Measurements from ENCODE around the gene MNAT1. TPM values are rescaled to one million over a fixed set of nuclear protein-coding genes. Genes with fewer than 3 reads are reported as not detected.

Gene MNAT1
- total and polyA plus RNA-seq, 9 of the 15 experiments (the other 6 are each of a cell fraction or from before 2014, with no cell fraction given), result 37.8 to 83.3 (median 60.4) TPM

- BruUV-seq (replicated peaks), result no TSS peak
- no peak for TF ChIP-seq POLR2A (conservative IDR thresholded peaks at IDR 0.05)
- TF ChIP-seq ZHX1 (conservative IDR thresholded peaks at IDR 0.05; ENCODE audit: low read length), result no peak
- no peak for TF ChIP-seq LARP7 (IDR thresholded peaks at IDR 0.05)
- TF ChIP-seq TARDBP (IDR thresholded peaks at IDR 0.05), result no peak
- TF ChIP-seq ZNF644 (tag; IDR thresholded peaks at IDR 0.05; ENCODE audit: low read depth), result no peak
- H4K20me1 ChIP-seq (replicated peaks; ENCODE audit: control insufficient read depth, insufficient read depth, low read length), result no peaks in the 10 kb centered on the region
- no peak overlapping the region for H3K4me2 ChIP-seq (ENCODE audit: insufficient read depth, low read length)
- no peaks in the 10 kb centered on the region for H3K4me1 ChIP-seq (replicated peaks in 1 of 2; ENCODE audit: control insufficient read depth in 2 of 2, insufficient read depth in 2 of 2, low read length in 2 of 2)
- no peaks in the 10 kb centered on the region for H3K9me3 ChIP-seq (replicated peaks; ENCODE audit: control insufficient read depth, insufficient read depth, low read depth, low read length)
- H3K9ac ChIP-seq (ENCODE audit: insufficient read depth in 1 of 2, low read depth in 2 of 2, low read length in 2 of 2), result no peak overlapping the region
- 67% methylated on average over 1 of the region's 1 CpG for WGBS (ENCODE audit: insufficient coverage, low coverage, missing lambda C conversion rate)
- FAIRE-seq (no peak), ATAC-seq (no peak), DNase-seq (ENCODE audit: extremely low read depth in 1 of 4, low spot score in 3 of 4) (no peak)
- intact Hi-C loops (cut with micrococcal nuclease) (no loop called here), in situ Hi-C loops (cut with MboI) (no loop called here)
- no peaks in the 10 kb centered on the region for H3K36me3 ChIP-seq (ENCODE audit: control insufficient read depth, insufficient read depth, low read length)
- no peaks in the 10 kb centered on the region for H3K27me3 ChIP-seq (ENCODE audit: control insufficient read depth in 2 of 2, insufficient read depth in 2 of 2, low read length in 2 of 2)
- no peak overlapping the region for H2AFZ ChIP-seq (ENCODE audit: low read depth, low read length)
- H3K4me3 ChIP-seq, result no peak overlapping the region
- H3K79me2 ChIP-seq (ENCODE audit: control insufficient read depth, insufficient read depth, low read length), result no peaks in the 10 kb centered on the region; the same call in 2 of the 3 replicates
- no peaks in the 10 kb centered on the region for H3K9me1 ChIP-seq (ENCODE audit: control insufficient read depth, insufficient read depth, low read length)
- no peak overlapping the region for H3K27ac ChIP-seq (ENCODE audit: extremely low read depth, low read depth, low read length)
- POLR2A ChIA-PET, result no interaction called here
- CTCF ChIA-PET (ENCODE audit: low intra/inter-chr PET ratio), result no interaction called here
Observed at GRCh38 chr14:60790850-60791249, 56.3 kb downstream of the MNAT1 start.

GRCh38 chr14:60796434-60796833 lies 61.9 kb downstream of the MNAT1 start:
- in situ Hi-C loops (cut with MboI) (no loop called here), intact Hi-C loops (cut with micrococcal nuclease) (no loop called here)
- Histone ChIP-seq H3K79me2 (ENCODE audit: control insufficient read depth, insufficient read depth, low read length) (no peaks in the 10 kb centered on the region), H3K4me1 (replicated peaks in 1 of 2; ENCODE audit: control insufficient read depth in 2 of 2, insufficient read depth in 2 of 2, low read length in 2 of 2) (no peaks in the 10 kb centered on the region), H3K36me3 (ENCODE audit: control insufficient read depth, insufficient read depth, low read length) (peaks cover 3% of the 10 kb centered on the region; the same call in 1 of the 3 replicates), H3K4me2 (ENCODE audit: insufficient read depth, low read length) (no peak overlapping the region), H3K27ac (ENCODE audit: extremely low read depth, low read depth, low read length) (no peak overlapping the region), H3K4me3 (no peak overlapping the region), H3K9me3 (replicated peaks; ENCODE audit: control insufficient read depth, insufficient read depth, low read depth, low read length) (no peaks in the 10 kb centered on the region), H3K9me1 (ENCODE audit: control insufficient read depth, insufficient read depth, low read length) (no peaks in the 10 kb centered on the region), H3K9ac (ENCODE audit: insufficient read depth in 1 of 2, low read depth in 2 of 2, low read length in 2 of 2) (no peak overlapping the region), H2AFZ (ENCODE audit: low read depth, low read length) (no peak overlapping the region), H3K27me3 (ENCODE audit: control insufficient read depth in 2 of 2, insufficient read depth in 2 of 2, low read length in 2 of 2) (no peaks in the 10 kb centered on the region), H4K20me1 (replicated peaks; ENCODE audit: control insufficient read depth, insufficient read depth, low read length) (no peaks in the 10 kb centered on the region)
- ATAC-seq (no peak), FAIRE-seq (no peak), DNase-seq (ENCODE audit: extremely low read depth in 1 of 4, low spot score in 3 of 4) (no peak)
- TF ChIP-seq ZKSCAN1 (IDR thresholded peaks at IDR 0.05; ENCODE audit: low read depth, low read length) (peak; percentile 55; the same call in 1 of the 2 replicates), CLOCK (CRISPR knock-in tag; IDR thresholded peaks at IDR 0.05; ENCODE audit: borderline replicate concordance) (no peak), ZNF41 (CRISPR knock-in tag; conservative IDR thresholded peaks at IDR 0.05) (no peak), ZBTB49 (CRISPR knock-in tag; IDR thresholded peaks at IDR 0.05; ENCODE audit: borderline replicate concordance) (no peak), MAX (CRISPR knock-in tag; IDR thresholded peaks at IDR 0.05) (no peak)
- BruUV-seq (replicated peaks), result no TSS peak
- POLR2A ChIA-PET, result no interaction called here
- CTCF ChIA-PET (ENCODE audit: low intra/inter-chr PET ratio), result no interaction called here

All from K562 (cell line).